HepG2 (cell line): ENCODE measurements around the gene LCN1. TPM values are rescaled to one million over a fixed set of nuclear protein-coding genes. Genes with fewer than 3 reads are reported as not detected.

Experiments used
- ATAC-seq: fragments of 200-7000 bp; cut with Tn5 transposase; 3 replicates; pipeline ENCODE4 v1.9.1; 2020; ENCODE audit warnings: mild to moderate bottlenecking, moderate library complexity
- BruUV-seq: library from RNA; stranded (reverse); fragments of 400-500 nt; replicated peaks from 2 replicates; lab custom pipeline; 2021; lab: Mats Ljungman, UMichigan
- CTCF ChIA-PET: fragments of 300-600 bp; formaldehyde crosslinking; extraction: SDS; loops from one replicate; lab custom pipeline; 2021; ENCODE audit warnings: low total read pairs, inconsistent platforms, low intra/inter-chr PET ratio; lab: Yijun Ruan, JAX
- POLR2A ChIA-PET: fragments of 350-600 bp; sonication (Branson Sonifier 250); formaldehyde crosslinking; loops from one replicate; lab custom pipeline; 2020; ENCODE audit warnings: antibody characterized with exemption, inconsistent platforms; lab: Yijun Ruan, JAX
- DNase-seq: peaks from one replicate; pipeline ENCODE4 v3.0.0-alpha.2; 2015; ENCODE audit warnings: low spot score
- FAIRE-seq: peaks from 3 replicates; lab custom pipeline; 2011; peaks lifted over from hg19 to GRCh38; lab: Jason Lieb, UNC
- H2AFZ ChIP-seq: one replicate; pipeline ENCODE4 v1.6.1; 2011; ENCODE audit warnings: low read length, inconsistent platforms
- H3K27ac ChIP-seq: fragments of 300-600 bp; 3 replicates; pipeline ENCODE4 v1.8.0; 2011; ENCODE audit warnings: mixed run types, mild to moderate bottlenecking, mixed read lengths, low read length, inconsistent platforms; ENCODE audit not compliant: insufficient read depth; ENCODE audit errors: extremely low read length
- H3K27me3 ChIP-seq, 2 experiments: fragments of 200-600 bp in 1 of 2; 2 replicates in 1 of 2; 3 replicates in 1 of 2; pipeline versions ENCODE4 v1.6.0 to v1.8.0; 2011; ENCODE audit warnings: low read length in 2 of 2, mild to moderate bottlenecking in 2 of 2, moderate library complexity in 2 of 2, inconsistent platforms in 1 of 2; ENCODE audit not compliant: insufficient read depth in 2 of 2, control insufficient read depth in 1 of 2
- H3K36me3 ChIP-seq, 2 experiments: fragments of 200-600 bp in 1 of 2; replicated peaks in 1 of 2; 2 replicates in 1 of 2; 3 replicates in 1 of 2; pipeline versions ENCODE4 v1.5.1 to v1.8.0; 2011; ENCODE audit warnings: low read length in 2 of 2, inconsistent platforms in 1 of 2; ENCODE audit not compliant: insufficient read depth in 2 of 2, control insufficient read depth in 1 of 2
- H3K4me1 ChIP-seq: 2 replicates; pipeline ENCODE4 v1.5.1; 2012; ENCODE audit warnings: low read length, inconsistent platforms; ENCODE audit not compliant: insufficient read depth
- H3K4me2 ChIP-seq: 2 replicates; pipeline ENCODE4 v1.6.0; 2011; ENCODE audit warnings: low read depth, low read length, inconsistent platforms
- H3K4me3 ChIP-seq, 3 experiments: fragments of 200-600 bp in 1 of 3; sonication (generic), shearing (Covaris generic) in 1 of 3; replicated peaks in 1 of 3; 2 replicates each; pipeline ENCODE4 v1.5.1; 2011 to 2016; ENCODE audit warnings: low read length in 3 of 3, inconsistent platforms in 2 of 3, low read depth in 2 of 3, mild to moderate bottlenecking in 2 of 3, control low read depth in 1 of 3, mixed read lengths in 1 of 3; ENCODE audit not compliant: insufficient read depth in 1 of 3
- H3K79me2 ChIP-seq: one replicate; pipeline ENCODE4 v1.6.1; 2011; ENCODE audit warnings: low read length, inconsistent platforms; ENCODE audit not compliant: insufficient read depth
- H3K9ac ChIP-seq: 2 replicates; pipeline ENCODE4 v1.6.0; 2011; ENCODE audit warnings: mild to moderate bottlenecking, low read depth, low read length, inconsistent platforms; ENCODE audit not compliant: insufficient read depth
- H3K9me3 ChIP-seq: 2 replicates; pipeline ENCODE4 v1.5.1; 2012; ENCODE audit warnings: mild to moderate bottlenecking, low read length
- H4K20me1 ChIP-seq: 2 replicates; pipeline ENCODE4 v1.6.0; 2011; ENCODE audit warnings: inconsistent platforms, mild to moderate bottlenecking, low read length, moderate library complexity; ENCODE audit not compliant: insufficient read depth
- CTCF ChIP-seq: sonication (generic); formaldehyde crosslinking; IDR thresholded peaks from 2 replicates; pipeline ENCODE4 v1.5.0; 2020; ENCODE audit warnings: mild to moderate bottlenecking, missing genetic modification reagents, moderate library complexity
- ZBTB21 ChIP-seq: sonication (generic); formaldehyde crosslinking; IDR thresholded peaks from 2 replicates; pipeline ENCODE4 v1.4.0; 2020; ENCODE audit warnings: missing genetic modification reagents
- ZBTB33 ChIP-seq: sonication (generic); formaldehyde crosslinking; IDR thresholded peaks from 2 replicates; pipeline ENCODE4 v1.4.0; 2020; ENCODE audit warnings: missing genetic modification reagents
- WGBS: methylation state at CpG from one replicate; pipeline ENCODE4 v1.1.6; 2017; ENCODE audit warnings: low lambda C conversion rate; 5-methylcytosine and 5-hydroxymethylcytosine counted together
- in situ Hi-C: cut with HindIII; loops from 2 replicates; pipeline ENCODE4 v1.10.0; 2017; ENCODE audit warnings: low pct_unique_long_range_greater_than_20kb; ENCODE audit not compliant: extremely low pct_ligation_motif_present
- intact Hi-C: fragments of 100-400 bp; cut with micrococcal nuclease; formaldehyde crosslinking; loops from one replicate; pipeline ENCODE4 v1.10.0; 2022; ENCODE audit not compliant: unreplicated experiment
- polyA plus RNA-seq, 8 experiments: library from polyadenylated mRNA; depleted of rRNA in 3 of 8; stranded (reverse) in 7 of 8; unstranded in 1 of 8; fragments of >200 nt; fragmentation: Illumina TruSeq in 4 of 8; extraction: Trizol in 4 of 8; gene quantifications; 2 replicates each; pipeline versions ENCODE4 v1.2.1 to v1.2.3, GENCODE V29; 2011 to 2016; ENCODE audit warnings: low read depth in 4 of 8, missing spikeins in 1 of 8, mixed read lengths in 1 of 8; ENCODE audit not compliant: insufficient read depth in 1 of 8
- total RNA-seq, 5 experiments: library from RNA; depleted of rRNA; stranded (reverse); fragments of >200 nt; fragmentation: Illumina TruSeq; extraction: Trizol; gene quantifications; 2 replicates each; pipeline ENCODE4 v1.2.3, GENCODE V29; 2016; ENCODE audit warnings: low read depth in 1 of 5
- TF ChIP-seq, protein P1 (sequence below): sonication (generic); formaldehyde crosslinking; conservative IDR thresholded peaks from 2 replicates; pipeline ENCODE4 v1.8.0; 2022; ENCODE audit warnings: missing genetic modification reagents

The LCN1 gene
- total and polyA plus RNA-seq, 2 of the 13 experiments (the other 11 are each of a cell fraction or from before 2014, with no cell fraction given): not detected

GRCh38 chr9:135474915-135475314 lies 46.3 kb upstream of the LCN1 start:
- peak; percentile 21 for DNase-seq
- FAIRE-seq: no peak
- 48% methylated on average over 12 of the region's 12 CpGs for WGBS

More at GRCh38 chr9:135474915-135475314, 46.3 kb upstream of the LCN1 start:
- ATAC-seq: peak; percentile 55
- H3K9ac ChIP-seq: no peak overlapping the region
- H3K4me1 ChIP-seq: peaks cover 34% of the 10 kb centered on the region
- TF ChIP-seq ZBTB33 (CRISPR knock-in tag) (peak; percentile 98), CTCF (CRISPR knock-in tag) (peak; percentile 40), ZBTB21 (CRISPR knock-in tag) (no peak)
- TF ChIP-seq, protein P1, sequence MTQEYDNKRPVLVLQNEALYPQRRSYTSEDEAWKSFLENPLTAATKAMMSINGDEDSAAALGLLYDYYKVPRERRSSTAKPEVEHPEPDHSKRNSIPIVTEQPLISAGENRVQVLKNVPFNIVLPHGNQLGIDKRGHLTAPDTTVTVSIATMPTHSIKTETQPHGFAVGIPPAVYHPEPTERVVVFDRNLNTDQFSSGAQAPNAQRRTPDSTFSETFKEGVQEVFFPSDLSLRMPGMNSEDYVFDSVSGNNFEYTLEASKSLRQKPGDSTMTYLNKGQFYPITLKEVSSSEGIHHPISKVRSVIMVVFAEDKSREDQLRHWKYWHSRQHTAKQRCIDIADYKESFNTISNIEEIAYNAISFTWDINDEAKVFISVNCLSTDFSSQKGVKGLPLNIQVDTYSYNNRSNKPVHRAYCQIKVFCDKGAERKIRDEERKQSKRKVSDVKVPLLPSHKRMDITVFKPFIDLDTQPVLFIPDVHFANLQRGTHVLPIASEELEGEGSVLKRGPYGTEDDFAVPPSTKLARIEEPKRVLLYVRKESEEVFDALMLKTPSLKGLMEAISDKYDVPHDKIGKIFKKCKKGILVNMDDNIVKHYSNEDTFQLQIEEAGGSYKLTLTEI (CRISPR knock-in tag): no peak
- H3K9me3 ChIP-seq: no peaks in the 10 kb centered on the region
- no peak overlapping the region for H2AFZ ChIP-seq
- intact Hi-C loops: no loop called here
- in situ Hi-C loops: no loop called here
- peaks cover 4% of the 10 kb centered on the region for H4K20me1 ChIP-seq
- ChIA-PET POLR2A (no interaction called here), CTCF (no interaction called here)
- H3K27me3 ChIP-seq: no peaks in the 10 kb centered on the region
- no peak overlapping the region for H3K4me3 ChIP-seq
- BruUV-seq: no TSS peak
- no peaks in the 10 kb centered on the region for H3K36me3 ChIP-seq
- H3K27ac ChIP-seq: no peak overlapping the region
- no peaks in the 10 kb centered on the region for H3K79me2 ChIP-seq
- no peak overlapping the region for H3K4me2 ChIP-seq
